Osteoblast (primary cell): Measurements from ENCODE around the gene ASTL. TPM values are rescaled to one million over a fixed set of nuclear protein-coding genes. Genes with fewer than 3 reads are reported as not detected.

Experiments used
- DNase-seq: peaks from one replicate; pipeline ENCODE4 v3.0.0; 2011; ENCODE audit warnings: low spot score, mixed read lengths; ENCODE audit not compliant: insufficient read length; ENCODE audit errors: missing footprints
- H2AFZ ChIP-seq: 2 replicates; pipeline ENCODE4 v1.6.0; 2011; ENCODE audit warnings: mild to moderate bottlenecking, low read length
- H3K27ac ChIP-seq: 2 replicates; pipeline ENCODE4 v1.5.1; 2011; ENCODE audit warnings: mild to moderate bottlenecking, low read depth, low read length, moderate library complexity
- H3K27me3 ChIP-seq: 2 replicates; pipeline ENCODE4 v1.6.0; 2012; ENCODE audit warnings: mild to moderate bottlenecking, control low read depth, inconsistent platforms, low read length, moderate library complexity; ENCODE audit not compliant: insufficient read depth
- H3K36me3 ChIP-seq: 2 replicates; pipeline ENCODE4 v1.5.1; 2011; ENCODE audit warnings: mild to moderate bottlenecking, low read length, control low read depth, moderate library complexity; ENCODE audit not compliant: insufficient read depth
- H3K4me1 ChIP-seq: 2 replicates; pipeline ENCODE4 v1.5.1; 2011; ENCODE audit warnings: mild to moderate bottlenecking, low read length, control low read depth, moderate library complexity; ENCODE audit not compliant: insufficient read depth
- H3K4me2 ChIP-seq: 2 replicates; pipeline ENCODE4 v1.6.0; 2011; ENCODE audit warnings: mild to moderate bottlenecking, low read length; ENCODE audit not compliant: insufficient read depth
- H3K4me3 ChIP-seq: fragments of 200-600 bp; sonication (generic); 3 replicates; pipeline ENCODE4 v1.5.1; 2012; ENCODE audit warnings: mild to moderate bottlenecking, low read length, inconsistent platforms; ENCODE audit not compliant: insufficient read depth
- H3K79me2 ChIP-seq: 2 replicates; pipeline ENCODE4 v1.6.0; 2012; ENCODE audit warnings: mild to moderate bottlenecking, low read length, control low read depth, inconsistent platforms; ENCODE audit not compliant: insufficient read depth
- H3K9me3 ChIP-seq: 2 replicates; pipeline ENCODE4 v1.5.1; 2011; ENCODE audit warnings: low read depth, low read length, control low read depth
- H4K20me1 ChIP-seq: 2 replicates; pipeline ENCODE4 v1.6.0; 2012; ENCODE audit warnings: mild to moderate bottlenecking, low read length, control low read depth; ENCODE audit not compliant: insufficient read depth
- total RNA-seq: library from RNA; depleted of rRNA; stranded (reverse); fragments of >200 nt; gene quantifications from 2 replicates; pipeline ENCODE4 v1.2.3, GENCODE V29; 2012
- TF ChIP-seq, protein P1 (sequence below): IDR thresholded peaks from 2 replicates; pipeline ENCODE4 v1.5.1; 2011; ENCODE audit warnings: mild to moderate bottlenecking, low read depth, low read length, moderate library complexity; ENCODE audit errors: extremely low read depth

ASTL gene
- total RNA-seq, 1 donor = not detected

GRCh38 chr2:96081042-96081441, 57.3 kb downstream of the ASTL start:
- Histone ChIP-seq H3K27me3 (peaks cover 6% of the 10 kb centered on the region), H3K36me3 (no peaks in the 10 kb centered on the region), H2AFZ (no peak overlapping the region), H3K4me3 (no peak overlapping the region), H3K4me1 (no peaks in the 10 kb centered on the region), H3K9me3 (no peaks in the 10 kb centered on the region), H3K4me2 (no peak overlapping the region), H3K79me2 (no peaks in the 10 kb centered on the region), H3K27ac (no peak overlapping the region), H4K20me1 (no peaks in the 10 kb centered on the region)
- TF ChIP-seq, protein P1, sequence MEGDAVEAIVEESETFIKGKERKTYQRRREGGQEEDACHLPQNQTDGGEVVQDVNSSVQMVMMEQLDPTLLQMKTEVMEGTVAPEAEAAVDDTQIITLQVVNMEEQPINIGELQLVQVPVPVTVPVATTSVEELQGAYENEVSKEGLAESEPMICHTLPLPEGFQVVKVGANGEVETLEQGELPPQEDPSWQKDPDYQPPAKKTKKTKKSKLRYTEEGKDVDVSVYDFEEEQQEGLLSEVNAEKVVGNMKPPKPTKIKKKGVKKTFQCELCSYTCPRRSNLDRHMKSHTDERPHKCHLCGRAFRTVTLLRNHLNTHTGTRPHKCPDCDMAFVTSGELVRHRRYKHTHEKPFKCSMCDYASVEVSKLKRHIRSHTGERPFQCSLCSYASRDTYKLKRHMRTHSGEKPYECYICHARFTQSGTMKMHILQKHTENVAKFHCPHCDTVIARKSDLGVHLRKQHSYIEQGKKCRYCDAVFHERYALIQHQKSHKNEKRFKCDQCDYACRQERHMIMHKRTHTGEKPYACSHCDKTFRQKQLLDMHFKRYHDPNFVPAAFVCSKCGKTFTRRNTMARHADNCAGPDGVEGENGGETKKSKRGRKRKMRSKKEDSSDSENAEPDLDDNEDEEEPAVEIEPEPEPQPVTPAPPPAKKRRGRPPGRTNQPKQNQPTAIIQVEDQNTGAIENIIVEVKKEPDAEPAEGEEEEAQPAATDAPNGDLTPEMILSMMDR = no peak
- DNase-seq = no peak

DNA sequence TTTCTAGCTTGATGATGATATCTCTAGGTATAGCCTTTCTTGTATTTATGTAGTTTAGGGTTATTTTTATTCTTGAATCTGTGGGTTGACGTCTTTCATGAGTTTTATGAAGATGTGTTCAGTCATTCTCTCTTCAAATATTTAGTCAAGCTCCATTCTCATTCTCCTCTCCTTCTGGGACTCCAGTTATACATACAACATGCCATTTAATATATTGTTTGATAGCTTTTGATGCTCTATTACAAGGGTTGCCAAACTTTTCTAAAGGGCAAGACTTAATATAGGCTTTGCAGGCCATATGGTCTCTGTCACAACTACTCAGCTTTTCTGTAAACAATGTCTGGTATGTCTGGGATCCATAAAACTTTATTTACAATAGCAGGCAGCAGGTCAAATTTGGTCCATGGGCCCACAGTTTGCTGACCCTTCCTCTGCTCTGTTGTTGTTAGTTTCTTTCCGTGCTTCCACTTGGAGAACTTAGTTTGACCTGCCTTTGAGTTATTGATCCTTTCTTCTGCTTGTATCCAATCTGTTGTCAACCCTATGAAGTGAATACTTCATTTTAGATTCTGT, 63.0 kb downstream of the ASTL start:
- H2AFZ ChIP-seq = no peak overlapping the region
- no peak overlapping the region for H3K4me3 ChIP-seq
- H3K27ac ChIP-seq = no peak overlapping the region
- no peaks in the 10 kb centered on the region for H4K20me1 ChIP-seq
- no peaks in the 10 kb centered on the region for H3K4me1 ChIP-seq
- TF ChIP-seq, protein P1 = no peak
- H3K27me3 ChIP-seq = peaks cover 32% of the 10 kb centered on the region
- H3K36me3 ChIP-seq = no peaks in the 10 kb centered on the region
- H3K79me2 ChIP-seq = no peaks in the 10 kb centered on the region
- H3K4me2 ChIP-seq = no peak overlapping the region
- no peak for DNase-seq
- H3K9me3 ChIP-seq = peaks cover 2% of the 10 kb centered on the region

GRCh38 chr2:96074156-96074555, 64.1 kb downstream of the ASTL start:
- no peaks in the 10 kb centered on the region for H3K4me1 ChIP-seq
- no peak overlapping the region for H3K4me3 ChIP-seq
- peaks cover 32% of the 10 kb centered on the region for H3K27me3 ChIP-seq
- H3K36me3 ChIP-seq = no peaks in the 10 kb centered on the region
- peaks cover 2% of the 10 kb centered on the region for H3K9me3 ChIP-seq
- H3K4me2 ChIP-seq = no peak overlapping the region
- H2AFZ ChIP-seq = no peak overlapping the region
- no peak overlapping the region for H3K27ac ChIP-seq
- no peaks in the 10 kb centered on the region for H4K20me1 ChIP-seq
- DNase-seq = no peak
- H3K79me2 ChIP-seq = no peaks in the 10 kb centered on the region
- TF ChIP-seq, protein P1 = no peak

DNA sequence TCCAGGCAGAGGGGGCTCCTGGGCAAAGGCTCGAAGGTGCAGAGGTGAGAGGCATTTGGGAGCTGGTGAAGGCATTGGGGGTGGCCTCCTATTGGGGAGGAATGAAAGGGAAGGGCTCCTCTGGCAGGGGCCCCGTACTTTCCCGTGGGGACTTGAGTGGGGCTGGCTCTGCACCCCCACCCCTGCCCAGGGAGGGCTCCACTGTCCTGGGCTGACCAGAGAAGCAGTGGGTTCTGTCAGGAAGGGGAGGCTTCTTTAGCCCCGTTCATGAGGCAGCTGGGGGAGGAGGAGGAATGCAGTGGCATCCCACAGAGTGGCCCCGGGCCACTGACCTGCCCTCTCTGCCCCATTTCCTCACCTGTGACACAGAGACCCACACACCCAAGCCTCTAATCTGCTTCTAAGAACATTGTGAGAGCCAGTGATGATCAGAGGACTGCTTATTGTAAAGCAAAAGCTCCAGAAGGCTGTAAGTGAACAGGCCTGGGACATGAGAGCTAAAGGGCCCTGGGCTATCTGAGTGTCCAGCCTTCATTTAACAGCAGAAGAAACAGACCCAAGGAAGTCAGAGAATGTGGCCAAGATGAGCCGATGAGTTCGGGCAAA, 65.0 kb downstream of the ASTL start:
- Histone ChIP-seq H3K79me2 (no peaks in the 10 kb centered on the region), H3K4me3 (no peak overlapping the region), H3K4me1 (no peaks in the 10 kb centered on the region), H3K36me3 (no peaks in the 10 kb centered on the region), H4K20me1 (no peaks in the 10 kb centered on the region), H3K4me2 (no peak overlapping the region), H3K27ac (no peak overlapping the region), H3K9me3 (peaks cover 2% of the 10 kb centered on the region), H3K27me3 (peaks cover 32% of the 10 kb centered on the region), H2AFZ (no peak overlapping the region)
- DNase-seq = no peak
- TF ChIP-seq, protein P1 = no peak

Other genes starting within 250 kb of the ASTL start
- 42.7 and 53.6 TPM in 2 replicates for gene ANKRD36C, start 146.7 kb downstream of the ASTL start, total RNA-seq
- gene GPAT2, start 103.6 kb downstream of the ASTL start, total RNA-seq = 2.2 and 9.4 TPM in 2 replicates
- under 0.01 TPM in 1 of 2 replicates, not detected in the other for gene ADRA2B, start 21.9 kb downstream of the ASTL start, total RNA-seq
- gene DUSP2, start 6.9 kb upstream of the ASTL start, total RNA-seq = 2.7 and 3.3 TPM in 2 replicates
- 139 and 163 TPM in 2 replicates for gene STARD7, start 70.3 kb upstream of the ASTL start, total RNA-seq
- gene TMEM127, start 127.5 kb upstream of the ASTL start, total RNA-seq = 55.0 and 56.0 TPM in 2 replicates
- gene CIAO1, start 127.7 kb upstream of the ASTL start, total RNA-seq = 111 and 126 TPM in 2 replicates
- gene SNRNP200, start 167.0 kb upstream of the ASTL start, total RNA-seq = 42.7 and 44.2 TPM in 2 replicates
- 1.4 and 1.8 TPM in 2 replicates for gene ITPRIPL1, start 186.8 kb upstream of the ASTL start, total RNA-seq
- 1.1 and 2.4 TPM in 2 replicates for gene NCAPH, start 197.3 kb upstream of the ASTL start, total RNA-seq